A549 (cell line): ENCODE data around the gene CPNE1.

Experiments used
- BHLHE40 ChIP-seq: IDR thresholded peaks from 2 replicates; pipeline ENCODE4 v1.6.1; 2012; ENCODE audit warnings: low read depth, low read length, inconsistent platforms
- CHD2 ChIP-seq: fragments of 150-350 bp; IDR thresholded peaks from 2 replicates; pipeline ENCODE4 v1.6.1; 2014; ENCODE audit warnings: low read length; ENCODE audit not compliant: partially characterized antibody
- CTCF ChIP-seq: fragments of >200 bp; sonication (Bioruptor Twin); formaldehyde crosslinking; IDR thresholded peaks from 3 replicates; pipeline ENCODE4 v1.5.1; 2016
- ELK1 ChIP-seq: fragments of 150-350 bp; IDR thresholded peaks from 2 replicates; pipeline ENCODE4 v1.6.1; 2014; ENCODE audit warnings: low read depth, mild to moderate bottlenecking, low read length
- MAX ChIP-seq: IDR thresholded peaks from 2 replicates; pipeline ENCODE4 v1.6.1; 2012
- MYC ChIP-seq: IDR thresholded peaks from 2 replicates; pipeline ENCODE4 v1.6.1; 2012; ENCODE audit warnings: mild to moderate bottlenecking, inconsistent platforms, low read length, improper control_type of control experiment, borderline replicate concordance
- POLR2A ChIP-seq: IDR thresholded peaks from 2 replicates; pipeline ENCODE4 v1.6.1; 2012; ENCODE audit warnings: mild to moderate bottlenecking, low read length
- REST ChIP-seq: fragments of 200-600 bp; sonication (generic); IDR thresholded peaks from 2 replicates; pipeline ENCODE4 v1.6.1; 2016; ENCODE audit warnings: antibody characterized with exemption, mild to moderate bottlenecking, moderate library complexity
- TP53 ChIP-seq: fragments of 250-450 bp; sonication (Bioruptor Pico); IDR thresholded peaks from 2 replicates; pipeline ENCODE4 v1.5.0; 2021; ENCODE audit warnings: mild to moderate bottlenecking, moderate library complexity
- USF2 ChIP-seq: fragments of 450-650 bp; IDR thresholded peaks from 2 replicates; pipeline ENCODE4 v1.6.1; 2014; ENCODE audit warnings: antibody characterized with exemption
- ZFP36 ChIP-seq: fragments of 450-650 bp; IDR thresholded peaks from 2 replicates; pipeline ENCODE4 v1.6.1; 2014; ENCODE audit warnings: borderline replicate concordance; ENCODE audit not compliant: partially characterized antibody

GRCh38 chr20:35669681-35670080, 5.0 kb upstream of the CPNE1 start:
- TF ChIP-seq CTCF (no peak), REST (no peak), ZFP36 (no peak), MYC (no peak), ELK1 (no peak), CHD2 (no peak), TP53 (no peak), POLR2A (no peak), MAX (no peak), USF2 (no peak), BHLHE40 (no peak)
